Spleen (tissue), 7 donors: Measurements from ENCODE around the gene PLEKHD1.

Experiments used
- CTCF ChIP-seq, 11 experiments: fragments of 200-600 bp in 7 of 11; fragments of 450-650 bp in 4 of 11; sonication (generic) in 4 of 11; IDR thresholded peaks in 8 of 11; conservative IDR thresholded peaks in 3 of 11; 1 replicate in 7 of 11; 2 replicates in 4 of 11; pipeline versions ENCODE4 v1.4.0 to v1.8.0; 2016 to 2021; ENCODE audit warnings: antibody characterized with exemption in 11 of 11, inconsistent platforms in 4 of 11, mild to moderate bottlenecking in 1 of 11
- POLR2A ChIP-seq, 3 donors: fragments of 450-650 bp; IDR thresholded peaks; one replicate each; pipeline ENCODE4 v1.5.1; 2017; ENCODE audit warnings: antibody characterized with exemption in 3 of 3, mild to moderate bottlenecking in 1 of 3
- POLR2AphosphoS5 ChIP-seq, 3 donors: sonication (generic); formaldehyde crosslinking; IDR thresholded peaks; one replicate each; pipeline ENCODE4 v1.5.1; 2017; ENCODE audit warnings: antibody characterized with exemption in 3 of 3
- donor health status: DM: no; HTN: no; CAD: no; lungs with moderate emphysema.
- donor health status: DM: no; HTN: no; CAD: no.
- donor health status: DM: no; HTN: no; CAD: no.

DNA sequence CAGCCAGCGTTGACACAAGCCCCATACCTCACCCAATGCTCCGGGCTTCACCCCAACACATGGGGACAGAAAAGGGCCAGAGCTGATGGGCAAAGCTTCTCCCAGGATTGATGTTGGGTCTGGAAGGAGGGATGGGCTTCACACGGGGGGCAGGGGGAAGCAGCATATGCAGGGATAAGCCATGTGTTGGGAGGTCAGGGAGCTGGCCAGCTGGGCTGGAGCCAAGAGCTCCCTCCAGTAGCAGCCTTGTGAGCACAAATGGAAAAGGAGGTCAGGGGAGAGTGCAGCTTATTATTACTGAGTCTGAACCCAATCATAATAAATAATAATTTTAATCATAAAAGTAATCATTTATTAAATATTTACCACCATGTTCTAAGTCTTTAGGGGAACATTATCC lies 9.3 kb downstream of the PLEKHD1 start:
- no peak for TF ChIP-seq CTCF (IDR thresholded peaks at IDR 0.05 in 8 of 11, conservative IDR thresholded peaks at IDR 0.05 in 3 of 11)
- TF ChIP-seq POLR2AphosphoS5 (IDR thresholded peaks at IDR 0.05), result no peak
- TF ChIP-seq POLR2A (IDR thresholded peaks at IDR 0.05), result no peak
